Measurements from ENCODE around the gene MAJIN.
"Not testable (repeated sequence)": the region's sequence is repeated elsewhere in the genome, so short reads cannot be mapped to it uniquely, and the experiment has no call there.

The MAJIN gene

GRCh38 chr11:64990222-64990923 lies 18.5 kb upstream of the MAJIN start:
- peak overlapping the region; percentile 50 for H3K4me2 ChIP-seq (ENCODE audit: low read length)
- peak overlapping the region; percentile 12 for H2AFZ ChIP-seq (ENCODE audit: low read depth, low read length)
- H3K9me3 ChIP-seq (ENCODE audit: insufficient read depth, low read length): no peaks in the 10 kb centered on the region
- no peaks in the 10 kb centered on the region for H4K20me1 ChIP-seq (ENCODE audit: insufficient read depth, low read length)
- peak overlapping the region; percentile 8; the same call in 1 of the 2 replicates for H3K4me3 ChIP-seq (ENCODE audit: low read length)
- H3K4me1 ChIP-seq (ENCODE audit: low read length): peaks cover 21% of the 10 kb centered on the region
- H3K27ac ChIP-seq (ENCODE audit: low read length): no peak overlapping the region
- H3K79me2 ChIP-seq (ENCODE audit: low read length): no peaks in the 10 kb centered on the region
- no peaks in the 10 kb centered on the region for H3K36me3 ChIP-seq (replicated peaks; ENCODE audit: low read depth, low read length)
- H3K9ac ChIP-seq (ENCODE audit: low read length): no peak overlapping the region; the same call in 1 of the 2 replicates
- H3K27me3 ChIP-seq (ENCODE audit: low read depth, low read length): peaks cover 7% of the 10 kb centered on the region; the same call in 1 of the 2 replicates
- TF ChIP-seq, protein P1, sequence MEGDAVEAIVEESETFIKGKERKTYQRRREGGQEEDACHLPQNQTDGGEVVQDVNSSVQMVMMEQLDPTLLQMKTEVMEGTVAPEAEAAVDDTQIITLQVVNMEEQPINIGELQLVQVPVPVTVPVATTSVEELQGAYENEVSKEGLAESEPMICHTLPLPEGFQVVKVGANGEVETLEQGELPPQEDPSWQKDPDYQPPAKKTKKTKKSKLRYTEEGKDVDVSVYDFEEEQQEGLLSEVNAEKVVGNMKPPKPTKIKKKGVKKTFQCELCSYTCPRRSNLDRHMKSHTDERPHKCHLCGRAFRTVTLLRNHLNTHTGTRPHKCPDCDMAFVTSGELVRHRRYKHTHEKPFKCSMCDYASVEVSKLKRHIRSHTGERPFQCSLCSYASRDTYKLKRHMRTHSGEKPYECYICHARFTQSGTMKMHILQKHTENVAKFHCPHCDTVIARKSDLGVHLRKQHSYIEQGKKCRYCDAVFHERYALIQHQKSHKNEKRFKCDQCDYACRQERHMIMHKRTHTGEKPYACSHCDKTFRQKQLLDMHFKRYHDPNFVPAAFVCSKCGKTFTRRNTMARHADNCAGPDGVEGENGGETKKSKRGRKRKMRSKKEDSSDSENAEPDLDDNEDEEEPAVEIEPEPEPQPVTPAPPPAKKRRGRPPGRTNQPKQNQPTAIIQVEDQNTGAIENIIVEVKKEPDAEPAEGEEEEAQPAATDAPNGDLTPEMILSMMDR (IDR thresholded peaks at IDR 0.05; ENCODE audit: low read depth, low read length): no peak
- TF ChIP-seq EZH2phosphoT487 (IDR thresholded peaks at IDR 0.05; ENCODE audit: low read depth): no peak

DNA sequence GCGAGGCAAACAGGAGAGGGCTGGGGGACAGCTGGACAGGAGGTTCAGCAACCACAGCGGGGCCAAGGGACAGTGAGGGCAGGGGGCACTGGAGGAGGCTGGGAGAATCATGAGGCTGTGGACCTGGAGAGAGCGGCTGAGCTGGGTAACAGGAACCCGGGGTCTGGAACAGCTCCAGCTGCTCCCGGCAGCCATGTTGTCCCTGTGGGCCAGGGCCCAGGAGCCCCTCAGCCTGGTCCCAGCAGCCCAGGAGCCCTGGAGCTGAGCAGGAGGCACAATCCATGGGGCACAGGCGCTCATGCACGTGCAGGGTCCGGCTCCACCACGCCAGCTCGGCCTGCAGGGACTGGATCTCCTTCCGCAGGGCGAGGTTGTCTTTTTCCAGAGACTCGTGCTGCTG lies 17.5 kb upstream of the MAJIN start:
- Histone ChIP-seq H3K9ac (ENCODE audit: low read length) (no peak overlapping the region), H3K9me3 (ENCODE audit: insufficient read depth, low read length) (no peaks in the 10 kb centered on the region), H3K4me3 (ENCODE audit: low read length) (no peak overlapping the region), H4K20me1 (ENCODE audit: insufficient read depth, low read length) (no peaks in the 10 kb centered on the region), H3K4me2 (ENCODE audit: low read length) (no peak overlapping the region), H3K27ac (ENCODE audit: low read length) (no peak overlapping the region), H3K27me3 (ENCODE audit: low read depth, low read length) (peaks cover 7% of the 10 kb centered on the region; the same call in 1 of the 2 replicates), H3K79me2 (ENCODE audit: low read length) (no peaks in the 10 kb centered on the region), H2AFZ (ENCODE audit: low read depth, low read length) (no peak overlapping the region), H3K4me1 (ENCODE audit: low read length) (peaks cover 21% of the 10 kb centered on the region), H3K36me3 (replicated peaks; ENCODE audit: low read depth, low read length) (no peaks in the 10 kb centered on the region)
- TF ChIP-seq, protein P1 (IDR thresholded peaks at IDR 0.05; ENCODE audit: low read depth, low read length): no peak
- no peak for TF ChIP-seq EZH2phosphoT487 (IDR thresholded peaks at IDR 0.05; ENCODE audit: low read depth)

GRCh38 chr11:64987998-64988854 lies 16.3 kb upstream of the MAJIN start:
- H3K27me3 ChIP-seq (ENCODE audit: low read depth, low read length): peaks cover 1% of the 10 kb centered on the region; the same call in 1 of the 2 replicates
- no peaks in the 10 kb centered on the region for H4K20me1 ChIP-seq (ENCODE audit: insufficient read depth, low read length)
- no peak overlapping the region; the same call in 1 of the 2 replicates for H2AFZ ChIP-seq (ENCODE audit: low read depth, low read length)
- no peak overlapping the region for H3K9ac ChIP-seq (ENCODE audit: low read length)
- H3K9me3 ChIP-seq (ENCODE audit: insufficient read depth, low read length): no peaks in the 10 kb centered on the region
- H3K79me2 ChIP-seq (ENCODE audit: low read length): no peaks in the 10 kb centered on the region
- TF ChIP-seq, protein P1 (IDR thresholded peaks at IDR 0.05; ENCODE audit: low read depth, low read length): no peak
- no peak for TF ChIP-seq EZH2phosphoT487 (IDR thresholded peaks at IDR 0.05; ENCODE audit: low read depth)
- H3K27ac ChIP-seq (ENCODE audit: low read length): no peak overlapping the region
- peaks cover 21% of the 10 kb centered on the region for H3K4me1 ChIP-seq (ENCODE audit: low read length)
- H3K36me3 ChIP-seq (replicated peaks; ENCODE audit: low read depth, low read length): no peaks in the 10 kb centered on the region
- H3K4me3 ChIP-seq (ENCODE audit: low read length): no peak overlapping the region
- no peak overlapping the region for H3K4me2 ChIP-seq (ENCODE audit: low read length)

- H3K27me3 ChIP-seq (ENCODE audit: low read depth, low read length): peaks cover 21% of the 10 kb centered on the region
- H3K79me2 ChIP-seq (ENCODE audit: low read length); H3K4me2 ChIP-seq (ENCODE audit: low read length); H4K20me1 ChIP-seq (ENCODE audit: insufficient read depth, low read length); H3K9me3 ChIP-seq (ENCODE audit: insufficient read depth, low read length); H3K27ac ChIP-seq (ENCODE audit: low read length); H2AFZ ChIP-seq (ENCODE audit: low read depth, low read length); H3K9ac ChIP-seq (ENCODE audit: low read length); H3K36me3 ChIP-seq (replicated peaks; ENCODE audit: low read depth, low read length); H3K4me1 ChIP-seq (ENCODE audit: low read length); H3K4me3 ChIP-seq (ENCODE audit: low read length): not testable (repeated sequence)
Observed at GRCh38 chr11:64983339-64983738, 11.4 kb upstream of the MAJIN start.

All from OCI-LY3 (cell line).